ENCODE measurements around the gene PUM1.

GRCh38 chr1:30887485-30888315 is 177.8 kb downstream of the PUM1 start:
- TF ChIP-seq CTCF (IDR thresholded peaks at IDR 0.05; ENCODE audit: low read depth, low read length, poor library complexity, severe bottlenecking) = no peak
- TF ChIP-seq EZH2phosphoT487 (IDR thresholded peaks at IDR 0.05; ENCODE audit: borderline replicate concordance, low read length) = no peak
